ENCODE data around the gene STK39.
A peak's percentile ranks its signal among the peaks of the same experiment; 100 is the strongest.

STK39 gene

GRCh38 chr2:168208652-168209051 is 38.7 kb downstream of the STK39 start:
- DNase-seq (ENCODE audit: low spot score): no peak

- DNase-seq (ENCODE audit: low spot score): no peak
These were observed 39.5 kb downstream of the STK39 start for GRCh38 chr2:168207851-168208250.

GRCh38 chr2:168203762-168204693 is 43.4 kb downstream of the STK39 start:
- DNase-seq (ENCODE audit: low spot score): no peak

GRCh38 chr2:168201584-168202116 is 45.7 kb downstream of the STK39 start:
- DNase-seq (ENCODE audit: low spot score): no peak

- no peak for DNase-seq (ENCODE audit: low spot score)
These were observed 46.3 kb downstream of the STK39 start for GRCh38 chr2:168200930-168201583.

GRCh38 chr2:168198476-168199207 is 48.8 kb downstream of the STK39 start:
- DNase-seq (ENCODE audit: low spot score): no peak

DNA sequence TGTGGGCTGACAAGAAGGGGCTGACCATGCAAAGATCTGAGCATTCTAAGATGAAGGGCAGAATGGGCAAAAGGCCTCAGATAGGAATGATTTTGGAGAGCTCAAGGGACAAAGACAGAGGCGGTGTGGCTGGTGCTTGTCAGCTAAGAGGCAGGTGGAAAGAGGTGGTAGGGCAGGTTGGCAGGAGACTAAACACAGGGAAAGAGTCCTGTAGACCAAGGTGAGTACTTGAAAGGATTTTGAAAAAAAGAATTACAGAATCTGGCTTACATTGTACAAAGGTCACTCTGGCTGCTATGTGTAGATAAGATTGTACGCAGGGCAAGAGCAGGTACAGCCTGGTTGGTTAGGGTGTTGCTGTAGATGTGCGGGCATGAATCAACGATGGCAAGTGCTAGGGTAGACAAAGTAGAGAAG is 50.6 kb downstream of the STK39 start:
- no peak for DNase-seq (ENCODE audit: low spot score)

- DNase-seq (ENCODE audit: low spot score): no peak
These were observed 52.4 kb downstream of the STK39 start for GRCh38 chr2:168194784-168195522.

- DNase-seq (ENCODE audit: low spot score): no peak
These were observed 54.4 kb downstream of the STK39 start for GRCh38 chr2:168192839-168193616.

- DNase-seq (ENCODE audit: low spot score): no peak
These were observed 55.2 kb downstream of the STK39 start for GRCh38 chr2:168191955-168192785.

GRCh38 chr2:168190590-168191336 is 56.6 kb downstream of the STK39 start:
- DNase-seq (ENCODE audit: low spot score): no peak

GRCh38 chr2:168189835-168190569 is 57.4 kb downstream of the STK39 start:
- DNase-seq (ENCODE audit: low spot score): peak; percentile 61

GRCh38 chr2:168188002-168188401 is 59.4 kb downstream of the STK39 start:
- DNase-seq (ENCODE audit: low spot score): no peak

DNA sequence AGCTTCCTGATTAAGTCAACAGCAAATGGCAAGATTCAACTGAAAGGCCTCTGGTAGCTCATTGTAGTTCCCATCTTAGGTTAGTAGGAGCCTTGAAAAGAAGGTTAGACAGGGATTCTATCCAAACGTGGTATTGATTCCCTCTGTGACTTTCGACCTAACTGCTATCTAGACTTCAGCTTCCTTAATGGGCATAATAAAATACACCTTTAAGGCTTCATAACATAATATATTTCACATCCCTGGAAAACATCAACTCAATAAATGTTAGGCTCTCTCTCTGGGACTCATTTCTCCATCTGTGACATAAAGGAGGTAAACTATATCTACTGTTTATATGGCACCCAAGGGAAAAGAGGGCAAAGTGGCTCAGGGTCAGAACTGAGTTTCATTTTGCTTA is 60.9 kb downstream of the STK39 start:
- no peak for DNase-seq (ENCODE audit: low spot score)

GRCh38 chr2:168185583-168186274 is 61.7 kb downstream of the STK39 start:
- no peak for DNase-seq (ENCODE audit: low spot score)

GRCh38 chr2:168184681-168185513 is 62.5 kb downstream of the STK39 start:
- no peak for DNase-seq (ENCODE audit: low spot score)

All from kidney capillary endothelial cell (primary cell).